GM19468 (cell line): ENCODE data around the gene STH.

ENCODE experiments used
- ATAC-seq: cut with Tn5 transposase; IDR thresholded peaks from one replicate; pipeline ENCODE4 v1.9.1; 2021; ENCODE audit warnings: mild to moderate bottlenecking, moderate library complexity, moderate number of reproducible peaks; ENCODE audit not compliant: unreplicated experiment; ENCODE audit errors: extremely low read depth

STH gene

DNA sequence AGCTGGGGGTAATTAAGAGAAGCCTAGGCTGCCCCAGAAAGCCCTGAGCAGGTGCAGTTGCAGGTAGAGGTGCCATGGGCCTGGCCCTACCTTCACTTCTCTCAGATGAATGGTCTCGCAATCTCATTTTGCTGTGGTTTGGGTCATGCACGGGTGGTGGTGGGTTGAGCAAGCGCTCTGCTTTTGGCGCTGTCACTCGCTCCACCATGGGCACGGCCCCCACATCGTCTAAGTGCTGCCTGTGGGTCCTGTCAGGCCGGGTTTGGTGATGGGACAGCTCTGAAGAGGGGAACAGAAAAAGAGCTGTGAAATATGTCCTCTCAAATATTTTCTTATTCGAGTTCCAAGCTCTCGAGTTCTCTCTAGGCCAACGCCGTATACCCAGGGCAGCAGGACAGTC lies 39.9 kb downstream of the STH start:
- ATAC-seq = no peak

DNA sequence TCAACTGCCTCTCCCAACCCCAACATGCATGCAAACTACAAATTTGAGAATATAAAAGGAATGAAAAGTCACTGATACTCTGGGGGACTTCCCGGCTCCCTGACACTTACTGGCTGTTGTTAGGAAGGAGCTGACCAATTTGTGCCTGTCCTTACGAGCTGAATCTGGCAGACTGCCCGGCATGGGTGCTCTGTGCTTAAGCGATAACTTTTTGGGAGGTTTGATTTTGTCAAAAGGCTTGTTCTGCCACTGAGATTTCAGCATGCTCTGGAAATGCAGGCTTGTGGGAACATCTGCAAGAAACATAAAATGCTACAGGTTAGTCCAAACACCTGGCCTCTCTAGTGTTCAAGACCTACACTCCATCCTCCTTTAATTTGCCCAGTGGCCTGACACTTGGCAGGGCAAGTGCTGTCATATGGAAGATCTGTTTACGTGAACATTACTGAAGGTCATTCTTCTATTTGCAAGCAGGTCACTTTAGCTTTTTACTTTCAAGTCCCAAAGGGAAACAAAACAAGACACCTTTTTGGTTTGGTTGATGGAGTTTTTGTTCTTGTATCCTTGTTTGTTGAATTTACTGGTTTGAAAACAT lies 40.6 kb downstream of the STH start:
- ATAC-seq = no peak

DNA sequence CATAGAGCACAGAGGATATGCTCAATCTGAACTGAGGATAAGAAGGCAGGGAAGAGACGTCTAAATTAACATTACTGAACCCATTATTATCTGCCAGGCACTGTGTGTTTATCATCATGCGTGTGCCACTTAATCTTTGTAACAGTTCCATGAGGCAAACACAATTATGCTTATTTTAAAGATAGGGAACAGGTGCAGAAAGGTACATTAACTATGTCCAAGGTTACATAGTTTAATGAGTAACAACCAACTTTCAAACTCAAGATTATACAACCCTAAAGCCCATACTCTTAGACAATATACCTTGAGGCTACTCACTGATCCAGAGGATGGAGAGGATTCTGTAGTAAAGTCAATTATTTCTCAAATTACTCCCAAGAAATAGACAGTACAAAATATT lies 43.2 kb downstream of the STH start:
- ATAC-seq = no peak

DNA sequence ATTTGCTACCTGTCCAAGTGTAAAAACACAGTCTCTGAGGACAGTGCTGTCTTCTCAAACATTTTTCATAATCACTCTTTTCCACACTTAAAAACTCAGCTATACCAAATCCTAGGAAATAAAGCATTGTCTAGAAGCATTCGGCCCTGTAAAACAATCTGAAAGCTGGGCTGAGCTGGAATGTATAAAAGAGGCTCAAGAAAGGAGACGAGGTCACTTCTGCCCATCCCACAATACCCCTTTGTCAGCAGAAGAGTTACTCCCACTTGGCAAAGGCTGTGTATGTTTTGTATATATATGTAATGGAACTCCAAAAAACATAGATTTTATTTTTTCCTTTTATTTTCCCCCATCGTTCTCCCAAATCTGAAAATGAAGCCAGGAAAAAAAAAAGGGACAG lies 43.9 kb downstream of the STH start:
- no peak for ATAC-seq

DNA sequence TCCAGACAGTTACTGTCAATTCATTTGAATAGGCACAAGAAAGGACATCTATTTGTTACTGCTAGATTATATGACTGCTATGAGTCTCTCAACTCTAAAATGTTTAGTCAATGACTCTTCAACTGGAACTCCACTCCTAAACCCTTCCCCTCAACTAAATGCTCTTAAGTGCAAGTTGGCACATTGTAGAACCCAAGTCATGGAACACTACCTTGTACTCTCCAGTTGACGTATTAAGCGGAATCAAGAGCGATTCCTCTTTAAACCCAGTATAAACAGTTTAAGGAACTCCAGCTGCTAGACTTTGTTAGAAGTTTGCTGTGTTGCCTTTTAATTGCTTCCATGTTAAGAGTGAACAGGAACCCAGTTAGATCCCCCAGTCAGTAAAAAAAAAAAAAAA lies 44.6 kb downstream of the STH start:
- no peak for ATAC-seq

DNA sequence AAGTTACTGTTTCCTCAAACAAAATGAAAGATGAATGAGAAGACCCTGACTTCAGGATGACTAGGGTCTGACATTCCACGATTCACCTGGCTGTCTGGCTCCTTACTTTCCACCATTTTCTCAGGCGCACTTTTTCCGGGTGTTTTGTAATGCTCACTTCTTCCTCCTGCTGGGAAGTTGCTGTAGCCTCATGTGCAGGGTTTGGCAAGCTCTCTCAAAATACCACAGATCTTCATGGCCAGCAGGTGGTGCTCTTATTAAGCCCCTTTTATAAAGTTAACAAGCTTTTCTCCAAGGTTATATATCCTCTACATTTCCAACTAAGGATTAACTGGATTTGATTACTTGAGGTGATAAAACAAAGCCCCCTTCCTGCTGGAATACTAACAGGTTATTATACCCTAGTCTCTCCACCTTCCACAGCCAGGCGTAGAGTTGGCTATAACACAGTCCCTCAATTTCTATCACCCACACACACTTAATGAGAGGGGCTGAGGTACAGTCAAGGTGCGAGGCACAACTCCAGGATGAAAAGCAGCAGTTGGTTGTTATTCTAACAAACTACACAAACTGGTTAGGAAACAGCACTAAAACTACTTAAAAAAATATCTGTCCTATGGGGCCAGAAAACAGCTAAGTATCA lies 45.4 kb downstream of the STH start:
- ATAC-seq = no peak

DNA sequence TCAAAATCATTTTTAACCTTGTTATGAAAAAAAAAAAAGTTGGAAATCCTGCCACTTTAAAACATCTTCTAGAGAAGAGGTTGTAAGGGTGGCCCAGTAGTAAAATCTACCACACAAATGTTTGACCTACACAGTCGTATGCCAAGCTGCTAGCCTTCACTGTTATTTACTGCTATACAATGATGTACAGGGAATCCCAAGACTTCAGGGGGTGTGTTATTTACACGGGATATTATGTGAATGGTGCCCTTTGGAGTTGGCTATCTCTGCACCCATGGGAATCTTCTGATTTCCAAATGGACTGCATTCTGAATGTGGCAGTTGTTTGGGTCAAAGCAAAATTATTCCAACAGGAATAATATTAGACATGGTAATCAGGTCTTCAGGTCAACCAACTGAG lies 45.9 kb downstream of the STH start:
- no peak for ATAC-seq

DNA sequence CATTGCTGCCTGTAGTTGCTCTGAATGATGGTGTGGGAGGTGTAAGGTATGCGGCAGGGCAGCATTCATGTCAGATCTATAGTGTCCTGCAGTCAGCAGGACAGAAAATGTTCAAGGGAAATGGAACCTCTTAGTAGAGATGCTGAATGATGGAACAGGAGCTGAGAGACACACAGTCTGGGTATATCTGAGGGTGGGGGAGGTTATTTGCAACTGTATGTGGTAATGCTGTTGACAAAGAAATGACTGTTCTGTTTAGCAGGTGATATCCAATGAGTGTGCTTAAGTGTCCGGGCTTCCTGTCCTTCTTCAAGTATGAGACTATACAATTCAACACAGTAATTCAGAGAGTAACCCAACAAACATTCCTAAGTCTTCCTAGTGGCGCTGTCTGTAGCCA lies 46.6 kb downstream of the STH start:
- no peak for ATAC-seq

DNA sequence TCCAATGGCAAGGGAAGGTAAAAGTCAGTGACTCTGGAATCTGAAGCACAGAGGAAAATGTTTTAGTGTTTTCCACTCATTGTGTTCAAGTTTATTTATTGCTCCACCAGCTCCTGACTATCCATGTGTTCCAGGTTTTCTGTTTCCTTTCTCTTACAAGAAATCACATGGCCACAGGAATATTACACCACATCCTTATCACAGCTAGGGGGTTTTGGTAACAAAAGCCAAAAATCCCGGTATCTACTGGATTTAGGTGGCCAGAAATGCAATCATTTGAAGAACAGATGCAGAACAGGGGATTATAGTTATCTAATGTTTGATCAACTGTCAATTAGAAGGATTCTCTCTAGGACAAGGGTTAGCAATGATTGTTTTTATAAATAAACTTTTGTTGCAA lies 47.9 kb downstream of the STH start:
- ATAC-seq = no peak

DNA sequence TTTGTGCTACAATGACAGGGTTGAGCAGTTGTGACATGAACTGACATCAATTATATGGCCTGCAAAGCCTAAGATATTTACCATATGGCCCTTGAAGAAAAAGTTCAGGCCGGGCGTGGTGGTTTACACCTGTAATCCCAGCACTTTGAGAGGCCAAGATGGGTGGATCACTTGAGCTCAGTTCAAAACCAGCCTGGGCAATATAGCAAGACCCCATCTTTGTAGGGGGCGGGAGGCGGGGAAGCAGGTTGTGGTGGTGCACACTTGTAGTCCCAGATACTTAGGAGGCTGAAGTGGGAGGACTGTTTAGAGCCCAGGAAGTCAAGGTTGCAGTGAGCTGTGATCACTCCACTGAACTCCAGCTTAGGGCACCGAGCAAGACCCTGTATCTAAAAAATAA lies 48.3 kb downstream of the STH start:
- ATAC-seq = no peak

DNA sequence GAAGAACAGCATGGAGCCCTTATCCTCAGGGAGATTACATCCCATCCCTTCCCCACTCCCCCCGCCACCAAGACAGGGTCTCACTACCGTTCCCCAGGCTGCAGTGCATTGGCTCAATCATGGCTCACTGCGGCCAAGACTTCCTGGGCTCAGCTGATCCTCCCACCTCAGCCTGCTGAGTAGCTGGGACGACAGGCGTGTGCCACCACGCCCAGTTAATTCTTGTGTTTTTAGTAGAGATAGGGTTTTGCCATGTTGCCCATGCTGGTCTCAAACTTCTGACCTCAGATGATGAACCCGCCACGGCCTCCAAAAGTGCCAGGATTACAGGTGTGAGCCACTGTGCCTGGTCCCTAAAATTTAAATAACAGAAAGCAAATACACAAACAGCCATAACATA lies 48.8 kb downstream of the STH start:
- no peak for ATAC-seq
